Ovary (tissue), 3 donors: ENCODE results near the gene HRAS.

Experiments
- EP300 ChIP-seq: sonication (generic); formaldehyde crosslinking; IDR thresholded peaks from one replicate; pipeline ENCODE4 v1.6.1; 2017; ENCODE audit warnings: antibody characterized with exemption
- POLR2A ChIP-seq: fragments of 450-650 bp; IDR thresholded peaks from one replicate; pipeline ENCODE4 v1.6.1; 2017; ENCODE audit warnings: antibody characterized with exemption, mild to moderate bottlenecking, moderate library complexity
- TF ChIP-seq, protein P1 (sequence below), 3 donors: fragments of 450-650 bp in 2 of 3; fragments of 200-600 bp in 1 of 3; IDR thresholded peaks; one replicate each; pipeline versions ENCODE4 v1.5.1 to v1.8.0; 2016 to 2022; ENCODE audit warnings: antibody characterized with exemption in 3 of 3, mild to moderate bottlenecking in 1 of 3
- donor health status: DM: no; HTN: no; CAD: no.

DNA sequence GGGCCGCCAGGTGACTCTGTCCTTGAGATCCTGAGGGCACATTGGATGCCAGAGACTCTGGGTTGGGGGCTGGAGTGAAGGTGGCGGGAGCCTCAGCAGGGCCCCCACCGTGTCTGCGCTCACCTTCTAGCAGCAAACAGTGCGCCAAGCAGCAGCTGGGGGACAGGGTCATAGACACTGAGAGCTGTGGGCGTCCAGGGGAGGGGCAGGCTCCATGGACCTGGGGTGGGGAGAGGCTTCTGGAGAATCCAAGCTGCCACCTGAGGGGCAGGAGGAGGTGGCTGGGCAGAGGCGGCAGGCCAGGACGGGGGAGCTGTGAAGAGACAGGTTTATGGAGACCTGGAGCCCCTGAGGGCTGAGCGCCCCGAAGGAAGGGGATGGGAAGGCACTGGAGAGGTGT lies 48.9 kb upstream of the HRAS start:
- TF ChIP-seq POLR2A, result no peak
- TF ChIP-seq, protein P1, sequence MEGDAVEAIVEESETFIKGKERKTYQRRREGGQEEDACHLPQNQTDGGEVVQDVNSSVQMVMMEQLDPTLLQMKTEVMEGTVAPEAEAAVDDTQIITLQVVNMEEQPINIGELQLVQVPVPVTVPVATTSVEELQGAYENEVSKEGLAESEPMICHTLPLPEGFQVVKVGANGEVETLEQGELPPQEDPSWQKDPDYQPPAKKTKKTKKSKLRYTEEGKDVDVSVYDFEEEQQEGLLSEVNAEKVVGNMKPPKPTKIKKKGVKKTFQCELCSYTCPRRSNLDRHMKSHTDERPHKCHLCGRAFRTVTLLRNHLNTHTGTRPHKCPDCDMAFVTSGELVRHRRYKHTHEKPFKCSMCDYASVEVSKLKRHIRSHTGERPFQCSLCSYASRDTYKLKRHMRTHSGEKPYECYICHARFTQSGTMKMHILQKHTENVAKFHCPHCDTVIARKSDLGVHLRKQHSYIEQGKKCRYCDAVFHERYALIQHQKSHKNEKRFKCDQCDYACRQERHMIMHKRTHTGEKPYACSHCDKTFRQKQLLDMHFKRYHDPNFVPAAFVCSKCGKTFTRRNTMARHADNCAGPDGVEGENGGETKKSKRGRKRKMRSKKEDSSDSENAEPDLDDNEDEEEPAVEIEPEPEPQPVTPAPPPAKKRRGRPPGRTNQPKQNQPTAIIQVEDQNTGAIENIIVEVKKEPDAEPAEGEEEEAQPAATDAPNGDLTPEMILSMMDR (IDR thresholded peaks at IDR 0.05), result no peak
- TF ChIP-seq EP300, result no peak
